ENCODE results near the gene PPM1F. TPM values are rescaled to one million over a fixed set of nuclear protein-coding genes. Genes with fewer than 3 reads are reported as not detected.

Gene PPM1F
- total RNA-seq, 1 donor from 2014 or later: 25.1 TPM

DNA sequence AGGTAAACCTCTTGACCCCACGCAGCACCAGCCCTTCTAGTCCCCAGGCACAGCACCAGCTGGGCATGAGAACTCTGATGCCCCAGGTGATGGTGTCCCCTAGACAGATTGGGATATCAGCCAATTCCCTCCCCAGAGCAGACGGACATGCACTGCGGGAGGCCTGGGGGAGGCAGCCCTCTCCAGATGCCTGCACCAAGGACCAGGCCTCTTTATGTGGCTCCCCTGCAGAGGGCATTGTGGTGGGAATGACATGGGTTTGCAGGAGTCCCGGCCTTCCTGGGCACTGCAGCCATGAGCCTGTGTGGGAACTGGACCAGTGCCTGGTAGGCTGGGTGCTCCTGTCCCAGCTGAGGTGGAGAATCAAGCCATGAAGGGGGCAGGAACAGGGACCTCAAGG is 25.9 kb downstream of the PPM1F start:
- no peak overlapping the region for H3K4me3 ChIP-seq (ENCODE audit: low read depth, low read length)
- DNase-seq (ENCODE audit: low read depth): no peak
- TF ChIP-seq, protein P1, sequence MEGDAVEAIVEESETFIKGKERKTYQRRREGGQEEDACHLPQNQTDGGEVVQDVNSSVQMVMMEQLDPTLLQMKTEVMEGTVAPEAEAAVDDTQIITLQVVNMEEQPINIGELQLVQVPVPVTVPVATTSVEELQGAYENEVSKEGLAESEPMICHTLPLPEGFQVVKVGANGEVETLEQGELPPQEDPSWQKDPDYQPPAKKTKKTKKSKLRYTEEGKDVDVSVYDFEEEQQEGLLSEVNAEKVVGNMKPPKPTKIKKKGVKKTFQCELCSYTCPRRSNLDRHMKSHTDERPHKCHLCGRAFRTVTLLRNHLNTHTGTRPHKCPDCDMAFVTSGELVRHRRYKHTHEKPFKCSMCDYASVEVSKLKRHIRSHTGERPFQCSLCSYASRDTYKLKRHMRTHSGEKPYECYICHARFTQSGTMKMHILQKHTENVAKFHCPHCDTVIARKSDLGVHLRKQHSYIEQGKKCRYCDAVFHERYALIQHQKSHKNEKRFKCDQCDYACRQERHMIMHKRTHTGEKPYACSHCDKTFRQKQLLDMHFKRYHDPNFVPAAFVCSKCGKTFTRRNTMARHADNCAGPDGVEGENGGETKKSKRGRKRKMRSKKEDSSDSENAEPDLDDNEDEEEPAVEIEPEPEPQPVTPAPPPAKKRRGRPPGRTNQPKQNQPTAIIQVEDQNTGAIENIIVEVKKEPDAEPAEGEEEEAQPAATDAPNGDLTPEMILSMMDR (conservative IDR thresholded peaks at IDR 0.05; ENCODE audit: low read depth, low read length): no peak

DNA sequence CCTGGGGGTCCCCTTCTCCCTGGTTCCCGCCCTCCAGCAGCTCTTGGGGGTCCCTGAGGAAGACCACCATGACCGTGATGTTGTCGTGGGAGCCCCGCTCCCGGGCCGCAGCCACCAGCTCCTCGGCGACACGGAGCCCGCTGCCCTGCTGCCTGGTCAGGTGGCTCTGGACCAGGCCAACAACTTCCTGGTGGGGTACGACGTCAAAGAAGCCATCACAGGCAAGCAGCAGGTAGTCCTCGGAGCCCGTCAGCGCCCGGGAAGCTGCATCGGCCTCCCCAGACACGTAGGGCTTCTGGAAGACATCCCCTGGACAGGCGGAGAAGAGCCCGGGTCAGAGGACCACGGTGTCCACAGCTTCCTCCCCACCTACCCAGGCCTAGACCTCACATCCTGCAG is 29.5 kb downstream of the PPM1F start:
- TF ChIP-seq, protein P1 (conservative IDR thresholded peaks at IDR 0.05; ENCODE audit: low read depth, low read length): no peak
- H3K4me3 ChIP-seq (ENCODE audit: low read depth, low read length): no peak overlapping the region
- DNase-seq (ENCODE audit: low read depth): no peak

DNA sequence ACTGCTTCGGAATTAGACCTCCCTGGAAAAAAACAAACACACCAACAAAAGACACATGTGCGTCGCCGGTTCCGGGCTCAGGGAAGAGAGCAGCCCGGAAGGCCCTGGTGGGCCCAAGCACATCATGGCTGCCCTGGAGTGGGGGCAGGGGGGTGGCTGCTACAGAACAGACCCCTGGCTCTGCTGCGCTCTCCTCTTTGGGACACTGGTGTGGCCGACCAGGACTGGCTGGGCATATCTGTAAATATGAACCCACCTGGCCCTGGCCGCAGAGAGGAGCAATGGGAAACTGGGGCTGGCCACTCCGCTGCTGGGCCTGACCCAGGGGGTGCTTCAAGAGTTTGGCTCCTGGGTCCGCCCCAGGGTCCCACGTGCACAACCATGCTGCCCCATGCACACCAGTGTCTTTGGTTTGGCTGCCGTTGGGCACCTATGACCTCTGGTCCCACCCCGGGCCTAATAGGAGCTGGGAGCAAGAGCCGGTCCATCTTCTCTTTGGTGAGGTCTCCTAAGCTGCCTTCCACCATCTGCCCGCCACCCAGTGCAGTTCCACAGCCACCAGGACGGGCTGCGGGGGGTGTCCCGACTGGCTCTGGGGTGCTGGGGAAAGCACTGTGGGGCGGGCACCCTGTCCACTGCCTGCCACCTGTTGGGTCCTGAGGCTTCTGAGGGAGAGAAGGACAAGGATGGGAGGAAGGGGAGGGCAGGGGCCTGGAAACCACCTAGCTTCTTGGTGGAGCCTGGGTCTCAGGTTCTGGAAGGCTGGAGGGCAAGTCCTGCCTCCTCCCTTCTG is 30.1 kb downstream of the PPM1F start:
- no peak overlapping the region for H3K4me3 ChIP-seq (ENCODE audit: low read depth, low read length)
- TF ChIP-seq, protein P1 (conservative IDR thresholded peaks at IDR 0.05; ENCODE audit: low read depth, low read length): no peak
- no peak for DNase-seq (ENCODE audit: low read depth)

DNA sequence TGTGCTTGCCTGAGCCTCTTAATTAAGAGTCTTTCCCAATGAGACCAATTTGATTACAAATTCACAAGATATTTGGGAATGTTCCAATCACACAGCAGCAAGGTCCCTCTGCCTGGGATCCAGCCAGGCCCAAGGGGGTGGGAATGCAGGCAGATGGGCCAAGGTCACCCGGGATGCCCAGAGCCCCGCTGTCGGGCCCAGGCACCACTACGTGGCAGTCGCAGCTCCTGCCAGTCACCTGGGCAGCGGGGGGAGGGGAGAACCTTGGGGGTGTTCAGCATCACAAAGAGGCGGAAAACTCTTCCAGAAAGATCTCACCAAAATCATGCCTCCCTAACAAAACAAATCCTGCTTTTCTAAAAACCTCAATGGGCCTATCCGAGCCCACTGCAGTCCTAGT is 30.9 kb downstream of the PPM1F start:
- no peak for DNase-seq (ENCODE audit: low read depth)
- no peak overlapping the region for H3K4me3 ChIP-seq (ENCODE audit: low read depth, low read length)
- TF ChIP-seq, protein P1 (conservative IDR thresholded peaks at IDR 0.05; ENCODE audit: low read depth, low read length): no peak

DNA sequence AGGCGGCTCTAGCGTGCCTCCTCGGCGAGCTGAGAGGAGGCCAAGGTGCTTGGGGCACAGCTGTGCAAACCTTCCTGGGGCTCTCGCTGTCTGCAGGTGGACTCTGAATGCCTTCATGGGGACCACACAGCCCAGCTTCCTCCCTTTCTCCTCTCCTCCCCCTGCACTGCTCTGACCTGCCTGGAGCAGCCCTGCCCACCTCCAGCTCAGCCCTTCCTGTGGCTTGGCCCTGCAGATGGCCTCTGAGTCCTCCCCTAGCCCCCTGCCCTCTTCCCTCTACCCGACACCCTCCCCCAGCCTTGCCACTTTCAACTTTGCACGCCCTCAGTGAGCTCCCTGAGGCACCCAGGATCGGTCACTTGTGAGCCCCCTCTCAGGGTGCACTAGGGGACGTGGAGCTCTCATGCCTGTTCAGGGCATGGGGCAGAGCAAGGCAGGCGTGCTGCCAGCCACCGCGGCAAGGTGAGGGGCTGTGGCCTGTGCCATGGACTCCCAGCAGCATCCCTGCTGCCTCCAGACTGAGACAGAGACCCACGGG is 31.4 kb downstream of the PPM1F start:
- DNase-seq (ENCODE audit: low read depth): no peak
- no peak overlapping the region for H3K4me3 ChIP-seq (ENCODE audit: low read depth, low read length)
- TF ChIP-seq, protein P1 (conservative IDR thresholded peaks at IDR 0.05; ENCODE audit: low read depth, low read length): no peak

DNA sequence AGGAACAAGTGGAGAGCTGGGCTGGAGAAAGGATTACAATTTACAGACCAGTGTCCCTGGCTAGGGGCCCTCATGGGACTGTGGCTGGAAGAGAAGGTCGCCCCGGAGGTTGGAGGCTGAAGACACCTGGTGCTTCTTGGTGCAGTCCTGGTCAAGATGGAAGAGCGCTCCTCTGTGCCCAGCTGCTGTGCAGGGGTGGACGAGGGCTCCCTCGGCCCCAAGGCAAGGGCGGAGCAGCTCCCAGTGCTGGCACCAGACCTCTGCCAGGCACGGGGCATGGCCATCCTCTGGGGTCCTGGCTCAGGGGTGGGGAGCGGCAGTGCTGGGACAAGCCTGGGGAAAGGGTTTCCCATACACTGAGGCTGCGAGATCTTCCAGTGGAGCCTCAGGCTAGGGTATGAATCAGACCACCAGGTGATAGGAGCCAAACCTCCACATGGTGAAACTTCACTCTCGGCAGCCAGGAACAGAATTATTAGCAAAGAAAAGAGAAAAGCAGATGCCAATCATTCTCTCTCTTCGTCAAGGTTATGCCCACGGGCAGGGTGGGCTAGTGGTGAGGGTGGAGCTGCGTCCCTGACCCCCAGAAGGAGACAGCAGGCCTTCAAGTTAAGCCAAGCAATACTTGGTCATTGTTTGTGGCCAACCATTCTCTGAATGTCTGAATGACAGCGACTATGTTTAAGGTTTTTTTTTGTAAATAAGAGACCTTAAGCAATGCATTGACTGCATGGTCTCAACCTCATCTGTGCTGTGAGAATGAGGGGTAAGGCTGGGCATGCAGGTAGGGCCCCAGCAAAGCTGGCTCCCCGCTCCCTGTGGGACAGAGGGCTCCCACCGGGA is 32.1 kb downstream of the PPM1F start:
- H3K4me3 ChIP-seq (ENCODE audit: low read depth, low read length): no peak overlapping the region
- DNase-seq (ENCODE audit: low read depth): no peak
- TF ChIP-seq, protein P1 (conservative IDR thresholded peaks at IDR 0.05; ENCODE audit: low read depth, low read length): no peak
